MV-4-11 (cell line): ENCODE results near the gene STIP1.

Experiments used
- DNase-seq: peaks from one replicate; lab custom pipeline; 2025; lab: John Stamatoyannopoulos, UW

Gene STIP1

GRCh38 chr11:64185693-64186491 is at the start of gene STIP1:
TSS of gene STIP1 (plus strand) at chr11:64186171. CDS start at chr11:64186262, 91 bp downstream.
- DNase-seq, result peak; percentile 100

- DNase-seq, result no peak
Observed at GRCh38 chr11:64136765-64137441, 49.1 kb upstream of the STIP1 start.

GRCh38 chr11:64138398-64138797 is 47.6 kb upstream of the STIP1 start:
- DNase-seq, result no peak

GRCh38 chr11:64139049-64139448 is 46.9 kb upstream of the STIP1 start:
- DNase-seq, result no peak

- no peak for DNase-seq
Observed at GRCh38 chr11:64140082-64140481, 45.9 kb upstream of the STIP1 start.

- no peak for DNase-seq
Observed at GRCh38 chr11:64141081-64141783, 44.7 kb upstream of the STIP1 start.

GRCh38 chr11:64144587-64145472 is 41.1 kb upstream of the STIP1 start:
- no peak for DNase-seq

GRCh38 chr11:64146036-64146955 is 39.7 kb upstream of the STIP1 start:
- peak; percentile 47 for DNase-seq

- peak; percentile 36 for DNase-seq
Observed at GRCh38 chr11:64148226-64148916, 37.6 kb upstream of the STIP1 start.

GRCh38 chr11:64148917-64149617 is 36.9 kb upstream of the STIP1 start:
- no peak for DNase-seq

GRCh38 chr11:64150051-64150450 is 35.9 kb upstream of the STIP1 start:
- DNase-seq, result no peak

GRCh38 chr11:64150481-64151239 is 35.3 kb upstream of the STIP1 start:
- DNase-seq, result no peak

GRCh38 chr11:64151337-64151736 is 34.6 kb upstream of the STIP1 start:
- DNase-seq, result no peak

- peak; percentile 40 for DNase-seq
Observed at GRCh38 chr11:64152841-64153691, 32.9 kb upstream of the STIP1 start.

GRCh38 chr11:64153812-64154211 is 32.2 kb upstream of the STIP1 start:
- DNase-seq, result no peak

- DNase-seq, result no peak
Observed at GRCh38 chr11:64156235-64157011, 29.5 kb upstream of the STIP1 start.
